ENCODE measurements around the gene SUGP2. TPM values are rescaled to one million over a fixed set of nuclear protein-coding genes. Genes with fewer than 3 reads are reported as not detected.
A peak's percentile ranks its signal among the peaks of the same experiment; 100 is the strongest.

Gene SUGP2
- total RNA-seq (2013): 48.3 TPM
- polyA plus RNA-seq (100 to 1,000 TPM in 1 of 3 donors, 1 to 10 TPM in 2; 7.6 to 143 (median 8.2) TPM), polyA minus RNA-seq (19.0 and 19.3 TPM in 2 replicates), total RNA-seq (28.7 to 146 (median 110) reads per million in 11 experiments)

- Histone ChIP-seq H3K27me3 (ENCODE audit: control insufficient read depth in 2 of 2, insufficient read depth in 2 of 2, low read length in 2 of 2) (no peaks in the 10 kb centered on the region), H3K4me2 (replicated peaks; ENCODE audit: extremely low read depth, low read length, poor library complexity, severe bottlenecking) (peak within 1 kb of the TSS; percentile 97), H3K79me2 (ENCODE audit: insufficient read depth, low read length) (peaks cover 95% of the 10 kb centered on the region), H3K9me3 (replicated peaks in 1 of 2; ENCODE audit: control insufficient read depth in 1 of 2, insufficient read depth in 1 of 2, low read length in 2 of 2) (no peaks in the 10 kb centered on the region), H3K27ac (ENCODE audit: low read depth in 1 of 2, low read length in 2 of 2) (peak within 1 kb of the TSS; percentile 70 to 85), H4K20me1 (ENCODE audit: insufficient read depth, low read length) (peaks cover 51% of the 10 kb centered on the region), H3K9ac (ENCODE audit: insufficient read depth, low read length, poor library complexity, severe bottlenecking) (peak within 1 kb of the TSS; percentile 87), H2AFZ (ENCODE audit: insufficient read depth, low read depth, low read length, poor library complexity, severe bottlenecking) (peak within 1 kb of the TSS; percentile 80), H3K4me1 (ENCODE audit: control insufficient read depth in 1 of 2, insufficient read depth in 2 of 2, low read length in 2 of 2) (peaks cover 24 to 35% of the 10 kb centered on the region in 2 donors), H3K36me3 (replicated peaks in 1 of 2; ENCODE audit: control insufficient read depth in 1 of 2, insufficient read depth in 2 of 2, low read length in 2 of 2) (peaks cover 8 to 44% of the 10 kb centered on the region in 2 donors), H3K4me3 (replicated peaks in 1 of 3; ENCODE audit: low read depth in 2 of 3, low read length in 3 of 3) (peak within 1 kb of the TSS; percentile 74 to 93 (median 88))
- H3K36me3 Mint-ChIP-seq: peaks cover 19 to 45% of the 10 kb centered on the region in 2 donors
- TF ChIP-seq CTCF (IDR thresholded peaks at IDR 0.05): no peak
- H3K27me3 Mint-ChIP-seq (ENCODE audit: low read depth in 3 of 3): no peaks in the 10 kb centered on the region
- H3K9me3 Mint-ChIP-seq: no peaks in the 10 kb centered on the region
- H3K4me1 Mint-ChIP-seq: peaks cover 30% of the 10 kb centered on the region
- peak; percentile 81 to 84 (median 82) for DNase-seq
- H3K27ac Mint-ChIP-seq: peak within 1 kb of the TSS; percentile 87 to 98 (median 95)
- WGBS (ENCODE audit: insufficient coverage): under 1% methylated on average over 84 of the region's 94 CpGs
- peak within 1 kb of the TSS; percentile 80 to 93 for H3K4me3 Mint-ChIP-seq
- intact Hi-C loops (cut with micrococcal nuclease): loop anchor here in 1 of 2 donors (2.0 to 5.0 kb wide), 2 partner anchors 101 to 115 kb away; partner anchors contain the start of genes COPE and DDX49
Measured at GRCh38 chr19:19033426-19034203, at the start of gene SUGP2, which contains the start of gene ARMC6. Gene SUGP2, minus strand, starts transcription at chr19:19033517. Its CDS starts 2,446 bp downstream, at chr19:19031071. Gene ARMC6, plus strand, starts transcription at chr19:19033603. Its CDS starts 607 bp downstream, at chr19:19034210.

GRCh38 chr19:19081642-19082151, 48.4 kb upstream of the SUGP2 start:
- Mint-ChIP-seq H3K36me3 (peaks cover 0 to 1% of the 10 kb centered on the region in 2 donors), H3K27me3 (ENCODE audit: low read depth in 3 of 3) (peaks cover 0 to 4% (median 0%) of the 10 kb centered on the region in 3 donors), H3K4me1 (peaks cover 32% of the 10 kb centered on the region), H3K4me3 (no peak overlapping the region), H3K27ac (peak overlapping the region in 1 of 7 donors; percentile 77), H3K9me3 (no peaks in the 10 kb centered on the region)
- DNase-seq: no peak
- Histone ChIP-seq H3K4me2 (replicated peaks; ENCODE audit: extremely low read depth, low read length, poor library complexity, severe bottlenecking) (no peak overlapping the region), H3K4me1 (ENCODE audit: control insufficient read depth in 1 of 2, insufficient read depth in 2 of 2, low read length in 2 of 2) (peaks cover 18 to 21% of the 10 kb centered on the region in 2 donors), H3K27ac (ENCODE audit: low read depth in 1 of 2, low read length in 2 of 2) (no peak overlapping the region), H2AFZ (ENCODE audit: insufficient read depth, low read depth, low read length, poor library complexity, severe bottlenecking) (no peak overlapping the region), H3K27me3 (ENCODE audit: control insufficient read depth in 2 of 2, insufficient read depth in 2 of 2, low read length in 2 of 2) (no peaks in the 10 kb centered on the region), H3K36me3 (replicated peaks in 1 of 2; ENCODE audit: control insufficient read depth in 1 of 2, insufficient read depth in 2 of 2, low read length in 2 of 2) (no peaks in the 10 kb centered on the region), H3K9ac (ENCODE audit: insufficient read depth, low read length, poor library complexity, severe bottlenecking) (no peak overlapping the region), H3K9me3 (replicated peaks in 1 of 2; ENCODE audit: control insufficient read depth in 1 of 2, insufficient read depth in 1 of 2, low read length in 2 of 2) (no peaks in the 10 kb centered on the region), H4K20me1 (ENCODE audit: insufficient read depth, low read length) (no peaks in the 10 kb centered on the region), H3K4me3 (replicated peaks in 1 of 3; ENCODE audit: low read depth in 2 of 3, low read length in 3 of 3) (no peak overlapping the region), H3K79me2 (ENCODE audit: insufficient read depth, low read length) (no peaks in the 10 kb centered on the region)
- no peak for TF ChIP-seq CTCF (IDR thresholded peaks at IDR 0.05)
- intact Hi-C loops (cut with micrococcal nuclease): no loop called here
- WGBS (ENCODE audit: insufficient coverage): 86% methylated on average over 16 of the region's 16 CpGs
